Stimulated activated naive B cell treated with anti-CD40 and anti-IgM and Interleukin-4, amounts not matched to agents 10 μg/mL and 1 μg/mL and 100 μg/mL, for 72 hours (primary cell): ENCODE data around the gene CTBS.

Source experiments
- ATAC-seq, 2 donors: fragments of 150-1000 bp; cut with Tn5 transposase; replicated peaks; 2 replicates each; pipeline ENCODE4 v1.10.0; 2021; ENCODE audit warnings: moderate library complexity in 1 of 2
- DNase-seq: peaks from one replicate; pipeline ENCODE4 v3.0.0; 2021
- H3K27ac Mint-ChIP-seq: one replicate; pipeline ENCODE4 v1.8.0; 2022; ENCODE audit warnings: mild to moderate bottlenecking, mixed read lengths
- H3K27me3 Mint-ChIP-seq, 2 donors: one replicate each; pipeline ENCODE4 v1.8.0; 2022; ENCODE audit warnings: mixed read lengths in 2 of 2
- H3K36me3 Mint-ChIP-seq, 2 donors: one replicate each; pipeline ENCODE4 v1.8.0; 2022; ENCODE audit warnings: mixed read lengths in 2 of 2, mild to moderate bottlenecking in 1 of 2
- H3K4me1 Mint-ChIP-seq, 2 donors: one replicate each; pipeline ENCODE4 v1.8.0; 2022; ENCODE audit warnings: mixed read lengths in 2 of 2, mild to moderate bottlenecking in 1 of 2
- H3K4me3 Mint-ChIP-seq, 2 donors: one replicate each; pipeline ENCODE4 v1.8.0; 2022; ENCODE audit warnings: mild to moderate bottlenecking in 2 of 2, mixed read lengths in 2 of 2, moderate library complexity in 1 of 2
- H3K9me3 Mint-ChIP-seq, 2 donors: one replicate each; pipeline ENCODE4 v1.8.0; 2022; ENCODE audit warnings: mixed read lengths in 2 of 2, mild to moderate bottlenecking in 1 of 2

The CTBS gene

DNA sequence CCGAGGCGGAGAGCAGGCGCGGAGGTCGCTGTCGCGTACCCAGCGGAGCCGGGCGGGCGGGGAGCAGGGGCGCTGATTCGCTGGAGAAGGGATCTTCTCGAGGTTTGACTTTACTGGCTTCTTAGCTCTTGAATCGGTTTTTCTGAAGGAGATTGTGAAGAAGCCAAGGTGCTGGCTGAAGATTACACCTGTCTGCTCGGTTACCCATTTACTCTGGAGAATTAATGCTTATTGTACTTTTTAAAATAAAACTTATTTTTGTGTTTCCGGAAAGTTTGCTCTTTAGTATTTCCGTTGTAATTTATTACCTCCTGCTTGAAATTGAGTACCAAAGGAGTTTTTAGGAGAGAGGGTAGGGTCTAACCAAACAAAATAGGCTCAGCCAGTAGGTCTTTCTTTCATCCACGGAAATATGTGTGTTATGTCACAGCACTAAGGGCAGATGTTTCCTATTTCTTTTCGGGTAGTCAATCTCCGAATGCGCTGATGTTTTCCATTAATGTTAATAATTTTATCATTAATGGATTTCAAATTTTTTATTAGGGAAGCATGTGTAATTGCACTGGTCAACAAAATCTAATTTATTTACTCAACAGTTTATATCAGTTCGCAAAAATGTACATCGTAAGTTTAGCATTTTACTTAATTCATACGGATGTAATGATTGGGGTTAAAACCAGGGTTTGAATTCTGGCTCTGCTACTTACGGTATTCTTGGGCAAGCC, 67.3 kb downstream of the CTBS start:
- Mint-ChIP-seq H3K36me3 (peaks cover 20% of the 10 kb centered on the region in 2 donors), H3K4me3 (peak overlapping the region; percentile 95 to 99), H3K9me3 (peaks cover 0 to 6% of the 10 kb centered on the region in 2 donors), H3K27me3 (no peaks in the 10 kb centered on the region), H3K27ac (peak overlapping the region; percentile 97), H3K4me1 (peaks cover 9 to 25% of the 10 kb centered on the region in 2 donors)
- ATAC-seq (no peak), DNase-seq (no peak)

DNA sequence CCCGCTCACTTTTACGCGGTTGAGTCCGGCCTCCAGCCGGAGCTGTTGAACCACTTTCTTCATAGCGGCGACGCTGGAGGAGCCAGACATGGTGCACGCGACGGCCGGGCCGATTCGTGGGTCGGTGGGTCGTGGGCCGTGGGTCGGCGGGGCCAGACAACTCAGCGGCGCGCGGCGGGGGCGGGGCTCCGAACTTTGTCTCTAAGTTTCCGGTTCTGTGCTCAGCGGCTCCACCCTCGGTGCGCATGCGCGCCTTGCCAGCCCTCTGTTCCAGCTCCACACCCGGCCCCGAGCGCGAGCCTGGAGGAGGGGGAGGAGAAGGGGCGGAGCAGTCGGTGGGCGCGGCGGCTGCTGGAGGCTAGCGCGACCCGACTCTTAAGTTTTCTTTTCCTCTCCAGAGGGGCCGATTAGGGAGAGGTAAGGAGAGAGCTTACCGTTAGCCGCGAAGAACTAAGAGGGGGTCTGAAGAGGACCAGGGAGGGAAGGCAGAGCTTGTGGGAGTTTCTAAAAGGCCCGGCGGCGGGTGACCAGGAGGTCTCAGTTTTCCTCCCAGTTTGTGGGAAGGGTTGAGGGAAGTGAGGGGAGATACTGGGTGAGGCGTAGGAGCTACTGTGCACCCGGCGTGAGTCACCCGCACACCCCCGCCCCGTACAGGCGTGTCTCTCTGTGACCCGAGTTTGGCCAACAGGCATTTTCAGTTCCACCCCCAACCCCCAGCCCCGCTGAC, 68.1 kb downstream of the CTBS start, which contains the start of the genes GNG5 and SPATA1:
Gene GNG5 (minus strand): TSS at position 580 of the 727 bp plus-strand sequence. CDS start 490 bp downstream, at position 90.
Gene SPATA1 (plus strand): TSS at position 385 of the 727 bp plus-strand sequence. CDS start 9,974 bp downstream, outside the sequence.
- Mint-ChIP-seq H3K27me3 (no peaks in the 10 kb centered on the region), H3K36me3 (peaks cover 25 to 27% of the 10 kb centered on the region in 2 donors)

DNA sequence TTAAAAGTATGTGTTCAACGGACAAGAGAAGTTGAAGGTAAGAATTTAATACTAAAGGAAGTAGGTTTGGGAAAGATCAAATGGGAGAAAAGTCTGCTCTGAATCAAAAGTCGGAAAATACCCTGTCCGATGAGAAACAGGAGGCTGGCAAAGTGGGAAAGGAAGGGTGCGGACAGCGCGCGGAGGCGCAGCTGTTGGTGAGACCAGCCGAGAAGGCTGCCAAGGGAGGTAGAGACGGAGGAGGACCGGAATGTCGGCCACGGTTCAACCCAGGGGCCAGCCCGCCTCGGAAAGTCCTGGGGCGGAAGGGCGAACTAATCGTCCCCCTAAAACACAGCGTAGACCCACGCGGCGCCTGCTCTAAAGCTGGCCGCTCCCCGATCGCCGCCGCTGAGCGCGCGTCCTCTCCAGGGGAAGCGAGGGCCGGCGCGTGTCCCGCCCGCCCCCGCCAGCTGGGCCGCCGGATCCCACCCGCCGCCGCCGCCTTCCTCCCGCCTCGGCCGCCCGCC, 68.7 kb downstream of the CTBS start:
- H3K4me3 Mint-ChIP-seq: peak overlapping the region; percentile 95 to 99
- DNase-seq: no peak
- ATAC-seq: peak; percentile 38
- no peaks in the 10 kb centered on the region for H3K27me3 Mint-ChIP-seq
- peaks cover 26 to 28% of the 10 kb centered on the region in 2 donors for H3K36me3 Mint-ChIP-seq
- H3K27ac Mint-ChIP-seq: peak overlapping the region; percentile 97
- peaks cover 0 to 4% of the 10 kb centered on the region in 2 donors for H3K9me3 Mint-ChIP-seq
- H3K4me1 Mint-ChIP-seq: peaks cover 16 to 38% of the 10 kb centered on the region in 2 donors

More for the DNA sequence above, 68.1 kb downstream of the CTBS start, which contains the start of the genes GNG5 and SPATA1:
- H3K9me3 Mint-ChIP-seq: peaks cover 0 to 6% of the 10 kb centered on the region in 2 donors
- peak within 1 kb of the TSS; percentile 97 for H3K27ac Mint-ChIP-seq
- H3K4me3 Mint-ChIP-seq: peak within 1 kb of the TSS; percentile 95 to 99
- H3K4me1 Mint-ChIP-seq: peaks cover 15 to 32% of the 10 kb centered on the region in 2 donors
- DNase-seq: peak; percentile 96
- peak; percentile 87 to 89 for ATAC-seq

DNA sequence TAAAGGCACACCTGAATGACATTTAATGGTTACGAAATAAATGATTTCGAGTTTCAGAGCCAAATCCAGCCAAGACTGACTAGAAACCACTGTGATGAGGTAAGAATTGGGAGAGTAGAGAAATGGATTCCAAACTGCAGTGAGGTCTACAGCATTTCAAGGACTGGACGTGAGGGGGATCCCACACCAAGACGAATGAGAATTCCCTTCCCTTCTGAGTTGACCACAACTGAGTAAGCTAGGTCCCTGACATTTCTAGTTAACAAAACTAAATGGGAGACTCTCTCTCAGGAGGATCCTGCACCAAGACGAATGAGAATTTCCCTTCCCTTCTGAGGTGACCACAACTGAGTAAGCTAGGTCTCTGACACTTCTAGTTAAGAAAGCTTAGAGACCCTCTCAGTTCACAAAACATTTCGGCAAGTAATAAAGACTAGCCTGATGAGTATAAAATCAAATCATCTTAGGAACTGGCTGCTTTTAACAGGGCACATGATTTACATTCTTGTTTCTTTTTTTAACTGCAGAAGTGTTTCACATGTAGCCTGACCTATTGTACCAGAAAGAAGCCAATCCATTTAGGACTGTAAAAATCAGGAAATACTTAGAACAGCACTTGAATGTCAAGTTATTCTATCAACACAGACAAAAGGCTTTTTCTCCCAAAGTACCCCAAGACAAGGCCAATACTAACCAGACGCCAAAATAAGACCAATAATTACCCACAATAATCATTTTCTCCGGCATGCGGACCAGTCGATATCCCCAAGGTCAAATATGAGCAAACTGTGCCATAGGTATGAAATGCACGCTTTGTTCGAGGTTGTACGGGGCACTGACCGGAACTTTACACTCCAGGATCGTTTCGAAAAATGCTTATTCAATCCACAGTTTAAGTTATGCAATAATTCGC, 69.4 kb downstream of the CTBS start:
- no peaks in the 10 kb centered on the region for H3K27me3 Mint-ChIP-seq
- DNase-seq (no peak), ATAC-seq (peak in 1 of 2 donors; percentile 7)
- H3K27ac Mint-ChIP-seq: peak overlapping the region; percentile 96
- H3K4me1 Mint-ChIP-seq: peaks cover 16 to 39% of the 10 kb centered on the region in 2 donors
- peaks cover 25 to 28% of the 10 kb centered on the region in 2 donors for H3K36me3 Mint-ChIP-seq
- H3K9me3 Mint-ChIP-seq: peaks cover 0 to 2% of the 10 kb centered on the region in 2 donors
- peak overlapping the region; percentile 95 to 99 for H3K4me3 Mint-ChIP-seq

DNA sequence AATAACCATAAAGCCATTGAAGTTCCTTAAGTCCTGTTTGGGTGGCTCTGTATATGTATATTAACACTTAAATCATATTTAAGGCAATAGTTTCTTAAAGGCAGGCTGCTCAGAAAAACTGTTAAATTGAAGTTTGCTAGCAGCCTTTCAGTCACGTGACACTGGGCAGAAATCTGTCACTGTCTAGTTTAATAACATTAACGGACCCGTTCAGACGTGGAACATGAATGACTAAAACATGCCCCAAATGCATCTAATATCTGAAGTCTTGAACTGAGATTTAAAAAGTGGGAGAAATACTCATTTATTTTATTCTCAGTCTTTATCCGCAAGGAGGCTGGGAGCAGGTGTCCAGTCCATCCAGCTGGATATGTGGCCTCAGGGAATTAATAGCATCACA, 71.3 kb downstream of the CTBS start:
- H3K36me3 Mint-ChIP-seq: peaks cover 14 to 20% of the 10 kb centered on the region in 2 donors
- no peak overlapping the region for H3K4me3 Mint-ChIP-seq
- no peak overlapping the region for H3K27ac Mint-ChIP-seq
- DNase-seq (no peak), ATAC-seq (no peak)
- peaks cover 16 to 45% of the 10 kb centered on the region in 2 donors for H3K4me1 Mint-ChIP-seq
- no peaks in the 10 kb centered on the region for H3K27me3 Mint-ChIP-seq
- no peaks in the 10 kb centered on the region for H3K9me3 Mint-ChIP-seq
